CD4-positive, alpha-beta T cell treated with Interleukin-1 beta for 1 hour (primary cell): ENCODE data around the gene EXD3.

Experiments used
- DNase-seq, 2 donors: peaks; one replicate each; pipeline ENCODE4 v3.0.0-alpha.2; 2020 to 2022

EXD3 gene

DNA sequence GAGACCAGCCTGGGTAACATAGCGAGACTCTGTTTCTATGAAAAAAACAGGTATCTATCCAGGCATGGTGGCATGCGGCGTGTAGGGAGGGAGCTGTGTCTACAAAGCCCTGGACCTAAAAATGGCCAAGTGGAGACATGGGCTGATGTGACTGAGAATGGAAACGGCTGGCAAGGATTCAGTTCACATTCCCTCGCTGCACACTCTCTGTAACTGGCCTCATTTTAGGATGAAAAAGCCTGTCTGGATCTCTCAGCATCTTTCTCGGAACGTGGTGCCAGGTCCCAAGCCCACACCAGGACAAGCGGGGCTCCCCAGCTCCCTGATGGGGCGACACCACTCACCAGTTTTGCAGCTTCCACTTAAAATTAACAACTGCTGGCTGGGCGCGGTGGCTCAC is 13.4 kb downstream of the EXD3 start:
- no peak for DNase-seq

DNA sequence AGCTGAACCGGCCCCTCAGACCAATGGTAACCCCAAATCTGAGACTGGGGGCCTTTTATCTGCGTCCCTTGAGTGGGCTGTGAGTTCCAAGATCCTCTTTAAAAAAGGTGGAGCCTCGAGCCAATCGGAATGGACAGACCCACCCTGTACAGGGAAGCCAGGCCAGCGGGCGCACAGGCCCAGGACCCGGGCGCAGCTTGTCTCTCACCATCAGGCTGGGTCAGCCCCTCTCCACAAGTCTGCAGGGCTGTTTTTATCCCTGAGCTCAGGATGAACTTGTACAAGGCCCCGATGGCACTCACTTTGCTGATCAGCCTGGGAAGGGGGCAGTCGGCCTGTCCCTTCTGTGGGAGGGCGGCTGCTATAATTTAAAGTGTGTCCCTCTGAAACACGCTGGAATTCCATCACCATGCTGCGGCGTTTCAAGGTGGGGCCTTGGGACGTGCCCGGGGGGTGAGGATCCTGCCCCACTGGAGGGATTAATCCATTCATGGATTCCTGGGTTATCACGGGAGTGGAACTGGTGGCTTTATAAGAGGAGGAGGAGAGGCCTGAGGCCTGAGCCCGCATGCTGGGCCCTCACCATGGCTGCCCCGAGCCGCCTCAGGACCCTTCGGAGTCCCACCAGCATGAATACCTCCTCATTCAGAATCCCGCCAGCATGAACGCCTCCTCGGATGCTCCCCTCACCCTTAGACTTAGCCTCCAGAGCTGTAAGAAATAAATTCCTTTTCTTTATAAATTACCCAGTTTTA is 14.1 kb downstream of the EXD3 start:
- DNase-seq, result no peak

DNA sequence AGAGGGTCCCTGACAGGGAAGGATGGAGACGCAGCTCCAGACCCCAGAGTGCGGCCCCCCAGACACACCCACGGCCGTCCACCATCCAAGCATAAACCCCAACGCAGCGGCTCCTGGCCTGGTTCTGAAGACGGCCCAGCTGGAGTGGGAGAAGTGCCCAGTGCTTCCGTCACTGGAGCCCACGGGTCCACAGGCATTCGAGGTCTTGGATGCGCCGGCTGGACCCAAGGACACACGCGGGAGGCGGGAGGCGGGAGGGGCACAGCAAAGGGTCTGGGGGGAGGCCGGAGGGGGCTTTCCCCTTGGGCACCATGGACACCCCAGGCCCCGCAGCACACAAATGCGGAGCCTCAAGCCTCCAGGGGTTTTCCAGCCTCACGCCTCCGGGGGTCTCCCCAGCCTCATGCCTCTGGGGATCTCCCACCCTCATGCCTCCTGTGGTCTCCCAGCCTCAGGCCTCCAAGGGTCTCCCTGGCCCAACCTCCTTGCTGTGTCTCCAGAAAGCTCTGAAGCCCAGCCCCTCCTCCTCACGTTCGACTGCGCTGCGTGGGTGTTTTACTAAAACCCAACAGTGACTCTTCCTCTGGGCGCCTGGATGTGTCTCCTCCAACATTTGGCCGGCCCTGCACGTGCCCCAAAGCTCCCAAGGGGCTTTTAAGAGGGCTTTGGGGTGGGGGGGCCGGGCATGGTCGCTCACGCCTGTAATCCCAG is 15.2 kb downstream of the EXD3 start:
- DNase-seq, result no peak

DNA sequence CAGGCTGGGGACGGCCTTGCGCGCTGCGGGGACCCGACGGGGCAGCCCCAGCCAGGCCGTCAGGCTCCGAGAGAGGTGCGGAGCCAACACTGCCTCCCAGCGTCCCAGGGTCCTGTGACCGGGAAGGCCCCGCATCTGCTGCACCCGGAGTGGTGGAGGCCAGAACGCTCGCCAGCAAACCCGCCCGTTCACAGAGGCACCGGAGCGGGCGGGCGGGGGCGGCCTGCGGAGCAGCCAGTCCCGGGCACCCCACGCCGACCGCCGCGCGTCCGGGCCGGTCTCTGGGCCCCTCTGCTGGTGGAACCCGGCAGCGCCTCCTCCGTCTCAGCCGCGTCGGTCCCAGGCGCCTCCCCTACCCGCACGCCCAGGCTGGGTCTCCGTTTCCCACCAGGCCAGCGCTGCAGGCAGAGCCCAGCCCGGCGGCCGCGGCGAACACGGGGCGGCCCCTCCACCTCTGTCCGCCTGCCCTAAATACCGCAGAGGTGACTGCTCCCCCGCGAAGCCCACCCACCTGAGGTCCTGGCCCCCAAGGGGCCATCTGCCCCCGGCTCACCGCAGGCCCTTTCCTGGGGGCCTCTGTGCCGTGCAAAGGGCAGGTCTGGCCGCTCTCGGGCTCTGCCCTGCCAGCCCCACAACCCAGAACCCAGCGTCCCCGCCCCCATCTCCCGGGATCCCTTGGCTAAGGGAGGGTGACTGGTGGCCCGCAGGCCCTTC is 15.9 kb downstream of the EXD3 start:
- DNase-seq, result peak; percentile 63 to 72

- no peak for DNase-seq
Observed at GRCh38 chr9:137406085-137406760, 16.7 kb downstream of the EXD3 start.

DNA sequence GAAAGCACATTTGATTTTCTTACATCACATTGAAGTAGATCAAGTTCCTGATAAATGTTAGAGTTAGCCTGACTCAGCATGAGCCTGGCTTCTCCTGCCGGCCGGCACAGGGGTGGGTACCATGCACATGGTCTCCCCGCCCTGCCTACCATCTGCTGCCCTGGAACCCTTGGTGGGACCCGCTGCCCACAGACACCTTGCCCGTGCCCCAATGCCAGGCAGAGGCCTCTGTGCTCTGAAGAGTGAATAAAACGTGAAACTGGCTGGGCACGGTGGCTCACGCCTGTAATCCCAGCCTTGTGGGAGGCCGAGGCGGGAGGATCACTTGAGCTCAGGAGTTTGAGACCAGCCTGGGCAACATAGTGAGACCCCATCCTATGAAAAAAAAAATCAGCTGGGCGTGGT is 17.3 kb downstream of the EXD3 start:
- no peak for DNase-seq

GRCh38 chr9:137404961-137405567 is 17.9 kb downstream of the EXD3 start:
- DNase-seq, result no peak

- no peak for DNase-seq
Observed at GRCh38 chr9:137403269-137403668, 19.7 kb downstream of the EXD3 start.

GRCh38 chr9:137402746-137403145 is 20.2 kb downstream of the EXD3 start:
- no peak for DNase-seq

DNA sequence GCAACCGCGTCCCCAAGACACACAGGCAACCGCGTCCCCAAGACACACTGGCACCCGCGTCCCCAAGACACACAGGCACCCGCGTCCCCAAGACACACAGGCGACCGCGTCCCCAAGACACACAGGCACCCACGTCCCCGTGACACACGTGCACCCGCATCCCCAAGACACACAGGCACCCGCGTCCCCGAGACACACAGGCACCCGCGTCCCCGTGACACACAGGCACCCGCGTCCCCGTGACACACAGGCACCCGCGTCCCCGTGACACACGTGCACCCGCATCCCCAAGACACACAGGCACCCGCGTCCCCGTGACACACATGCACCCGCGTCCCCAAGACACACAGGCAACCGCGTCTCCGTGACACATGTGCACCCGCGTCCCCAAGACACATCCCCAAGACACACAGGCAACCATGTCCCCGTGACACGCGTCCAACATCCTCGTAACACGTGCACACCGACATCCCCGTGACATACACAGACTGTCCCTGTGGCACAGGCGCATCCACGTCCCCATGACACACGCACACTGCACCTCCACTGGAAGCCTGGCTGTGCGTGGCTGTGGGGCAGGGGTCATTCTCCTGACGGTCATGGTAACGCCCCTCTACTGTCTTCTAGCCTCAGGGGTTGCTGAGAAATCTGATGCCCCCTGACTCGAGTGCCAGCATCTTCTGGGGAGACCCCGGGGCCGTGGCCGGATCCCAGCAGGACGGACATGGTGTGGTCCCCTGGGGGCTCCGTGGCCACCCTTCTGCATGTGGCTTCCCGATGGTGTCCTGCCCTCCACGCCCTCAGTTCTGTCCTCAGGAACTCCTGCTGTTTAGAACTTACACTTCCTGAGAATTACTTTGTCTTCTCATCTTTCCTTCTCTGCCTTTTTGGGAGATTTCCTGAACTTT is 24.1 kb downstream of the EXD3 start:
- no peak for DNase-seq

DNA sequence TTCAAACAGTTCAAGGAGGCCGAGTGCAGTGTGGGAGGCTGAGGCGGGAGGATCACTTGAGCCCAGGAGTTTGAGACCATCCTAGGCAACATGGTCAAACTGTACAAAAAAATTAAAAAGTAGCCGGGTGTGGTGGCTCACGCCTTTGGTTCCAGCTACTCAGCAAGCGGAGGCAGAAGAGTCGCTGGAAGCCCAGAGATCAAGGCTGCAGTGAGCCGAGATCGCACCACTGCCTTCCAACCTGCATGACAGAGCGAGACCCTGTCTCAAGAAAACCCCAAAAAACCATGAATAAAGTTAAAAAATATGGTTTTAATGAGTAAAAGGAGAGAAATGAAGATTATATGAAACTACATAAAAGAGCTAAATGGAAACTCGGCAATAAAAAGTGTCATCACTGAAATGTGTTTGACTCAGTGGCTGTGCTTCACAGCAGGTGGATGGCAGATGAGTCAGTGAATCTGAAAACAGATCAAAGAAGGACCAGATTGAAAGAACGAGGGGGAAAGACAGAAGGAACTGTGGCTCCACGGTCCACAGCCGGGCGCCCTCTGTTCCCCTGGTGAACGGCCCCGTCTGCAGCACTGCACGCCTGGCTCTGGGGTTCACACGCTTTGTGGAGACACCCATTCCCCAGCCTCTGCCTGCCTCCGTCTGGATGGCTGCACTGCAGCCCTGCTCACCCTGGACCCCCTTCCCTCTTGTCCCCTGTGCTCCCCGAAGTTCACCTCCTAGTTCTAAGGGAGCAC is 25.1 kb downstream of the EXD3 start:
- no peak for DNase-seq

- no peak for DNase-seq
Observed at GRCh38 chr9:137396634-137397367, 26.2 kb downstream of the EXD3 start.

GRCh38 chr9:137396227-137396626 is 26.7 kb downstream of the EXD3 start:
- DNase-seq, result no peak

- DNase-seq, result no peak
Observed at GRCh38 chr9:137395666-137396010, 27.3 kb downstream of the EXD3 start.

- DNase-seq, result no peak
Observed at GRCh38 chr9:137394866-137395665, 27.9 kb downstream of the EXD3 start.

- no peak for DNase-seq
Observed at GRCh38 chr9:137393176-137394150, 29.5 kb downstream of the EXD3 start.

DNA sequence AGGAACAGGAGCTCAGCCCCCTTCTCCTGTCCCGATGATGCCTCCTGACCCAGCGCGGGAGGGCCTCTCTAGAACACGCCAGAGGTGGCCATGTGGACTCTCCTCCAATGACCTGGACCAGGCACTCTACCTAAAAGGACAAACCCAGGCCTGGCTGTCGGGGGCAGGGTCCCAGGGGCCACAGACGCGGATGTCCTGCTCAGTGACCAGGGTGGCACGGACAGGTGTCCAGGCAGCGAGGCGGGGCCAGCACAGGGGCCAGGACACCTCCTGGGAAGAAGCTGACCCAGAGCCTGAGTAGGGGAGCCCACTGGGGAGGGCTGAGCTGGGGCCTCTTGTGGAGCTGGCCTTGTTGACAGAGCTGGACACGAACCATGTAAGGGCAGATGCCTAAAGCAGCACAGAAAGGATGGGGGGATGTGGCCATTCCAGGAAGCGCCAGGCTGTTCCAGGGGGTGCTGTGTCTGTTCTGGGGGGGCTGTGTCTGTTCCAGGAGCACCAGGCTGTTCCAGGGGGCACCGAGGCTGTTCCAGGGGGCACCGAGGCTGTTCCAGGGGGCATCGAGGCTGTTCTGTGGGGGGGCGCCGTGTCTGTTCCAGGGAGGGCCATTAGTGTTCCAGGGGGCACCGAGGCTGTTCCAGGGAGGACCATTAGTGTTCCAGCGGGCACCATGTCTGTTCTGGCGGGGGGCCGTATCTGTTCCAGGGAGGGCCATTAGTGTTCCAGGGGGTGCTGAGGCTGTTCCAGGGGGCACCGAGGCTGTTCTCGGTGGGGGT is 30.5 kb downstream of the EXD3 start:
- DNase-seq, result no peak

DNA sequence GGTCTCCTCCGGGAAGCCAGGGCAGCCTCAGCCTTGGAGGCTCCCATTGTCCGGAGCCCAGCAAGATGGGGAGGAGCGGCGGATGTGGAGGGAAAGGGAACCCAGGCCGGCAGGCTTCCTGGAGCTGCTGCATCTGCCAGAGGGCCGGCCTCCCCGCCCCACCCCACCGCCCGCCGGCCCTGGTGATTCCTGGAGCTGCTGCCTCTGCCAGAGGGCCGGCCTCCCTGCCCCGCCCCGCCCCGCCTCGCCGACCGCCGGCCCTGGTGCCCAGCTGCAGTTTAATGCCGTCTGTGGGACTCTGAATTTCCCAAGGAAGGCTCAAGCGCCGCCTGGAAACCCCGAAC is 31.6 kb downstream of the EXD3 start:
- DNase-seq, result no peak
